ENCODE measurements around the gene ELAVL4.
"Not testable (repeated sequence)": the region's sequence is repeated elsewhere in the genome, so short reads cannot be mapped to it uniquely, and the experiment has no call there.

The ELAVL4 gene

GRCh38 chr1:50126927-50127715 lies 18.4 kb downstream of the ELAVL4 start:
- no peak for DNase-seq (ENCODE audit: low read depth)

GRCh38 chr1:50129201-50129600 lies 20.5 kb downstream of the ELAVL4 start:
- no peak for DNase-seq (ENCODE audit: low read depth)

DNA sequence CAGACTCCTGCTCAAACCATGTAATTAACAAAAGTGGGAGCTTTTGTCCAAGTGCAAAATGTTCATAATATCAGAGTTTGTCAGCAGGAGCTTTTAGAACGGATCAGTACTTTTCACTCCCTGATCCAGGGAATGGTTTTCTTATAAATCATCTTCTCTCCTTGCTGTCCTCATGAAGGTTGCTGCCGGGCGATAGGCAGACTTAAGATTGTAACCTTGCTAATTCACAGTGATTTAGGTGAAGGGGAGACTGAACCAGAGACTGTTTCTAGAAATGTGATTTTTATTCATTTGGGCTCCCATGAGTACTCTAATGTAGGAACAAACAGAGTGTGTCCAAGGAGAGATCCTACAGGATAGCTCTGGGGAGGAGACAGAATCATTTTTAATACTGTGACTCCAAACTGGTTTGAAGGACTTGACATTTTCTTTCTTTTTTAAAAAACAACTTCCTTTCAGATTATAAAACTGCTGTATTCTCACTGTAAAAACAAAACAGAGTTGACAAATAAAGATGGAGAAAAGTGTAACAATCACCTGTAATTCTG lies 23.7 kb downstream of the ELAVL4 start:
- DNase-seq (ENCODE audit: low read depth): no peak

DNA sequence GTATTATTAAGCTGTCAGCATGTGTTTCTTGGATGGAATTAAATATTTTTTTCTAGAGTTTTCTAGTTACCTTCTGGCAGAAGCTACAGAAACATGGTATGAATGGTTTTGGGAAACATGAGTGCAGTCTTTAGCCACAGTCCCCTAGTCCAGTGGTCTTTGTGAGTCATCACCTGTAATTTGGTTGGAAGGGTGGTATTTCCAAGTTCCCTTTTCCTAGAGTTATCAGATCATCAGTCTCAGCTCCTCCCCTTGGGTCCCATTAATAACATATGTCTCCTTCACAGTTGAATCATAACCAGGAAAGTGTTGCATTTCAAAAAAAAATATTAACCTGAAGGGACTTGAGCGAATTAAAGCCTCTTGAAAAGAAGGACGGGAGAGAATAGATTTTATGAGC lies 27.0 kb downstream of the ELAVL4 start:
- no peak for DNase-seq (ENCODE audit: low read depth)

GRCh38 chr1:50139339-50140181 lies 30.8 kb downstream of the ELAVL4 start:
- DNase-seq (ENCODE audit: low read depth): no peak

- DNase-seq (ENCODE audit: low read depth): no peak
Measured at GRCh38 chr1:50140182-50140447, 31.4 kb downstream of the ELAVL4 start.

DNA sequence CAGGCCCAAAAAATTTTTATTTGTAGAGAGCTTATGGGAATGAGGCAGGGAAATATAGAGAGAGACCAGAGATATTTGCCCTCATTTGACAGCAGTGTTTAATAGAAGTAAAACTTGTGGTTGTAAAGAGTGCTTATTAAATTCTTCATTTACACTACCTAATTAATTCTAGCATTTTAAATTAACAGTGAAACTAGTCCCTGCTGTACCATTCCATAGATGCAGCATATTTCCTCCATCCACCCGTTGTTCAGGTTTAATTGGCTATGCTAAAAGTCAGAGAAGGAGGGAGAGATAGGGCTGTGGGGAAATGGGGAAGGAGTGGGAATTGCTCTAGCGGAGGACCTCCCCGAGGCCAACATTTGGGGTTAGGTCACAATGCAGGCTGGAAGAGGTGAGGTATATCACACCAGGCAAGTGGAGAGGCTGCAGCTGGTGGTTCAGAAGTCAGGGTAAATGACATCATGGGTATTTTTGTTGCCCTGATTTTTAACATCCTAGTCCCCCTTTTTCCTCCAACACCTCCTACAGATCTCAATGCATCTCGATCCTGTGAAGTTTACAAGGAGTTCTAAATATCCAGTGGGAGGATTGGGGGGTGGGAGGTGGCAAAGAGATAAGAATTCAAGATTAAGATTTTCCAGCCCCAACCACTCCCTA lies 38.6 kb downstream of the ELAVL4 start:
- no peak for DNase-seq (ENCODE audit: low read depth)

DNA sequence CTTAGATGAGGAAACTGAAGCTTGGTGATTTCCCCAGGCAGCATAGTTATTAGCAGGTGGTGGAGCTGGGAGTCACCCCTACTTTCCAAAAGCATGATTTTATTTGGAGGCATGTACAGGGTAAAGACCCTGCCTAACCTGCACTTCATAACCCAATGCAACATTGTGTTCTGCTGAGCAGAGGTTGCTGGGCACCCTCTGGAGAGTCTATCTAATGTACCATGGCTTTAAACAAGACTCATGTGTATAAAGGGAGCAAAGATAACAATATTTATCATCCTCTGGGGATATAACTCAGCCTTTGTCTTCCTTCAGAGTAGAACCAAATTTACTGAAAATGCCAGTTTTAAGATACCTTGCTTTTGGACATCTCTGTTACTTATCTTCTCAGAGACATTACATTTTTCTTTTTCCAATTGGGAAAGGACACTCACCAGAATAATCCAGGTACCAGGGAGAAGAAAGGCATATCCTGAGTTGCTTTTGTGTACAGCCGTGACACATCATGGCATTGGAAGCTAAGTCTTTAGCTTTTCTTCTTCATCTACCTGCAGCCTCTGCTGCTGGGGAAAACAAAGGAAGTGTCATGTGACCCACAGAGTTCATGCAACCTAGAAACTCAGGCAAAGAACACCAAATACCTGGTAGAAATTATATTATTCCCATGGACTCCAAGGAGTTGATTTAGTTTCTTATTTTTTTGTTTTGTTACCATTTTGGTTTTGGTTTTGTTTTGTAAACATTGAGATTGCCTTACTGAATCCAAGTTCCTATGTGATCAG lies 39.6 kb downstream of the ELAVL4 start:
- DNase-seq (ENCODE audit: low read depth): no peak

GRCh38 chr1:50152236-50152635 lies 43.5 kb downstream of the ELAVL4 start:
- no peak for DNase-seq (ENCODE audit: low read depth)

- no peak for DNase-seq (ENCODE audit: low read depth)
Measured at GRCh38 chr1:50155541-50155940, 46.8 kb downstream of the ELAVL4 start.

- DNase-seq (ENCODE audit: low read depth): no peak
Measured at GRCh38 chr1:50156241-50157010, 47.7 kb downstream of the ELAVL4 start.

DNA sequence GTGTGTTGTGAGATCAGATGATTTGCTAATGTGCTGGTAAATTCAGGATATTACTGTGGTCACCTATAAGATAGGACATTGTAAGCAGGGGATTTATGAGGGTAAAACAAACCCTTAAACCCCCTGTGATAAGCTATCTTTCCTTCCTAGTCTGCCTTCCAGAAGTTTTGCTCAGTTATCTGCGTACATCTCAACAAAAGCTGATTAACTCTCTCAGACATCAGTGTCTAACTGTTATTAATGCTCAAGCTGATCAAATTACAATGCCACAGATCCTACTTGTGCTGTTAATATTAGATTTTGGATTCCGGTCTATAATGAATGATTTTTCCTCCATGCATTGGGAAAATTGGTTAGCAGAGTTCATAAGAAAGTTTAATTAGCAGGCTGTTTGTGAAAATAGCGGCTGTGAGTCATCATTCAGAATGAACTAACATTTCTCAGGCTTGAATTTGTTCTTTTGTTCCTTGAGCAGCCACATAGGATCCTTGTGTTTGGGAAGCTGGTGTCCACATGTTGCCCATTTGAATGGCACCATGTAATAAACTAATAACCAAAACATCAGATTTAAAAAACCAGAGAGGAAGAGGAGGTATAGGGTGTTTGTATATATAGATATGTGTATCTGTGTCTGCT lies 48.7 kb downstream of the ELAVL4 start:
- no peak for DNase-seq (ENCODE audit: low read depth)

DNA sequence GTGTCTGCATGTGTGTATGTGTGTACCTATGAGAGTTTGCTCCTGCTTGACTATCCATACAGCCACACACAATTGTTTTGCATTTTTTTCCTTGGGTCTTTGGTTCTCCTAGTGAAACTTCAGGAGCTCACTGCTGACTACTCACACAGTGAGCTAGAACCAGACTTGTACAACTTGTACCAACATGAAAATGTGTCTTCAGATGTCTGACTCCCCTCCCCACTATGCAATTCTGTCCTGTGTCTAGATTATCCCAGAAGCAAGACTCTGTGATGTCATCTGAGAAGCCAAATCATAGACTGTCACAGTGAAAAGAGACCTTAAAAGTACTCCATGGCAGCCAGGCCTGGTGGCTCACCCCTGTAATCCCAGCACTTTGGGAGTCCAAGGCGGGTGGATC lies 49.7 kb downstream of the ELAVL4 start:
- no peak for DNase-seq (ENCODE audit: low read depth)

DNA sequence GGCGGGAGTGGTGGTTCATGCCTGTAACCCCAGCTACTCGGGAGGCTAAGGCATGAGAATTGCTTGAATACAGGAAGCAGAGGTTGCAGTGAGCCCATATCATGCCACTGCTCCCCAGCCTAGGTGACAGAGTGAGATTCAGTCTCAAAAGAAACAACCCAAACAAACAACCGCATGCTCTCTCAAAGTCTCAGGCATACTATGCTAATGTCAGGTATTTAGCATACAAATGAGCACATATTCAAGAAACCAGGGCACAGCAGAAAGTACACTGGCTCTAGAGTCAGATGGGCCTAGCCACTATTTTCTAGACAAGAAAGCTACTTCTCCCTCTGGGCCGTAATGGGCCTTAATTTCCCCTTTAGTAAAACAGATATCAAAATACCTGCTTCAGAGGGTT lies 55.0 kb downstream of the ELAVL4 start:
- no peak for DNase-seq (ENCODE audit: low read depth)

DNA sequence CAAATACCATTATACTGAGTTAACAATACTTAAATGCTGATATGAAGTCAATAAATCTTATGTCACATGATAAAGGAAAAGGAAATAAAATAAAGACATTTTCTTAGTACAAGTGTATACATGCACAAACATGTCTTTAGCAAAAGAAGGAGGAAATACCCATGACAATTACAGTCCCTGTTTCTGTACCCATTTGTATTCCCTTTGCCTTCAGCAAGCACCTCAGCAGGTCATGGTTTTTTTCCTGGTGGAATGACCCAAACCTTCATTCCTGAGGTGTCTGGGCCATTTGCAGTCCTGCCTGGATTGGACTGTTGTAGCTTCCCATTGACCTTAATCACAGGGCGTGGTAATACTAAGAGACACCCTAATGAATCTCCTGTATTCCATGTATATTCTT lies 57.6 kb downstream of the ELAVL4 start:
- DNase-seq (ENCODE audit: low read depth): not testable (repeated sequence)

GRCh38 chr1:50172299-50172698 lies 63.6 kb downstream of the ELAVL4 start:
- no peak for DNase-seq (ENCODE audit: low read depth)

GRCh38 chr1:50174101-50174500 lies 65.4 kb downstream of the ELAVL4 start:
- no peak for DNase-seq (ENCODE audit: low read depth)

DNA sequence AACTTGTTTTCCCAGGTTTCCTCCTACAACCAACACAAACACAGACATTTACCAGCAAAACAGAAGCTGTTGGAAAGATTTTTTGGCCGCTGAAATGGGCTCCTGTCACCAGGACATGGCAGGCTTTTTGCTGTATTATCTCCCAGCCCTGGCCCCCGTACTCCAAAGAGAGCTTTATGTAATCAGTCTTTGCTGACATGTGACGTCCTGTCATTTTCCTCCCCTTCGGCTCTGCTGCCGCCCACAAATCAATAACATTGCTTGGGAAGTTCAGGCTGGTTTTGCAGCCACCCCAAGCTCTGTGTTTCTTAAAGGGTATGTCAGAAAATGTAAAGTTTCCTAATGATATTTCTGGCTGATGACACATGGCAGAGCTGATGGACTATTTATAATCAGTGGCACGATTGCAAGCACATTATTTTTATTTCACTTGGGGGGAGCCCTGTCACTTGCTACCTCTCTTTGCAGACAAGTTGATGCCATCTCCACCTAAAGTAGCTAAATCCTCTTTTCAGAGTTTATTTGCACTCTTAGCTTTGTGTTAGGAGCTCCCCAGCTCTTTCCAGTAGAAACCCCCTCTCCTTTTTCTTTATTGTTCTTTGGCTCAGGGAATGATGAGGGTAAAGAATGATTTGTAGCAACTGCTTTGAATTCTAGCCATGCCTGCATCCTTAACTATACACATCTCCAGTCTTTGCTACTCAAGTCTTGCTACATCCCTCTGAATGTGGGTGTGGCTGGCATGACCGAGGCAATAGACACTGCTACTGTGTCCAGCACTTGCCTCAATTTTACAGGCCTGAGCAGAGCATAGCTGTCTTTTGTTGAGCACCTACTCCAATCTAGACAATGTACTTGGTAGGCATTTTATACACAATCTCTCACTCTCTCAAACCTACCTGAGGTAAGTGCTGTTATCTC lies 67.3 kb downstream of the ELAVL4 start:
- DNase-seq (ENCODE audit: low read depth): no peak

GRCh38 chr1:50177994-50178393 lies 69.3 kb downstream of the ELAVL4 start:
- DNase-seq (ENCODE audit: low read depth): no peak

- DNase-seq (ENCODE audit: low read depth): no peak
Measured at GRCh38 chr1:50179639-50180038, 70.9 kb downstream of the ELAVL4 start.
